Colonic mucosa (tissue), 4 donors: ENCODE measurements around the gene TDO2. TPM values are rescaled to one million over a fixed set of nuclear protein-coding genes. Genes with fewer than 3 reads are reported as not detected.

Source experiments
- DNase-seq: peaks from one replicate; pipeline ENCODE4 v3.0.0-alpha.2; 2020
- H3K27ac ChIP-seq: fragments of 200-600 bp; one replicate; pipeline ENCODE4 v1.8.0; 2021
- H3K27me3 ChIP-seq: fragments of 200-600 bp; one replicate; pipeline ENCODE4 v1.8.0; 2021
- H3K36me3 ChIP-seq: fragments of 200-600 bp; one replicate; pipeline ENCODE4 v1.8.0; 2021
- H3K4me1 ChIP-seq: fragments of 200-600 bp; one replicate; pipeline ENCODE4 v1.8.0; 2021; ENCODE audit warnings: mild to moderate bottlenecking
- H3K4me3 ChIP-seq: fragments of 200-600 bp; one replicate; pipeline ENCODE4 v1.8.0; 2021
- H3K9ac ChIP-seq, 2 donors: one replicate each; pipeline ENCODE4 v1.7.0; 2013; ENCODE audit warnings: control low read depth in 2 of 2, low read depth in 2 of 2, low read length in 2 of 2
- H3K9me3 ChIP-seq: fragments of 200-600 bp; one replicate; pipeline ENCODE4 v1.8.0; 2021
- intact Hi-C: fragments of 100-400 bp; cut with DNase I; formaldehyde crosslinking; loops from one replicate; pipeline ENCODE4 v1.14.1; 2022
- total RNA-seq, 2 donors: library from RNA; stranded (reverse); fragmentation: NEBNext Ultra II Directional in 1 of 2; extraction: Animal tissue kit (Norgen Biotek cat#: 25700) in 1 of 2; gene quantifications; one replicate each; pipeline ENCODE4 v1.2.1, GENCODE V29; 2021
- TF ChIP-seq, protein P1 (sequence below): fragments of 200-600 bp; IDR thresholded peaks from one replicate; pipeline ENCODE4 v1.8.0; 2022; ENCODE audit warnings: antibody characterized with exemption, mild to moderate bottlenecking
- donor health status: healthy.
- donor health status: DM: no; HTN: no; CAD: no.
- donor health status: DM: no; HTN: no; CAD: no.

TDO2 gene
- total RNA-seq, 2 donors from 2014 or later: 0.27 to 1.4 TPM

DNA sequence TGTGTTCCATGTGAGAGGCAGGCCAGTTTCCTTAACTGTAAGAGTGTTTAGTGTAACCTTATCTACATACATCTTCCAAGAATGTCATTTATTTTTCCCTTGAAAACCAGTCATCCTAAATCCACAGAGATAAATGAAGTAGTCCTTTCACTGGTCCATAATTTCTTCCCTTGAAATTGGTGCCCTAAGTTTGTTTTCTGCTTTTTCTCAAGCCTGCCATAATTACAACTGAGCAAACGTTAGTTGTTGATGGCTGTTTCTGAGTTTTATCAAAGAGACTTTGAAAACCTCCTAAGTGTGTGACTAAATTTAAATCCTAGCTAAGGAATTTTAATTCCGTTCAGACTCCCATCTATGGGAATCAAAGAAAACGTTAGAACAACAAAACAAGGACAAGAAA is 3.6 kb upstream of the TDO2 start:
- no peak overlapping the region for H3K9ac ChIP-seq

DNA sequence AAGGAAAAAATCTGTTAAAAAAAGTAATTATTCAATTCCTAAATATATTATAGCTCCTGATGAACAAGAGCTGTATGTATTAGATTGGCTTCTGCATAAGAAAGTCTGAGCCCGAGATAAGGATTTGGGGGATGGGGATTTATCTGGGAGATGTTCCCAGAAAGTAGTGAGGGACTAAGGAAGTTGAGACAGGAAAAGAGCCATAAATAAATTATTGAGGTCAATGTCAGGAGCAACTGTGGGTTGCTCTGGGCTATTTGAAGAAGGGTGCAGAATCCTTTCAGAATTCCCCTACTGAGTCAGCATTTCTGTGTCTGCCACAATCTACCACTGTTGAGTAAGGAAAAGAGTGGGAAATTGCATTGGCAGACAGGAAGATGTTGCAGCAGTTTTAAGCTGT is 3.1 kb upstream of the TDO2 start:
- H3K4me1 ChIP-seq: no peaks in the 10 kb centered on the region
- TF ChIP-seq, protein P1, sequence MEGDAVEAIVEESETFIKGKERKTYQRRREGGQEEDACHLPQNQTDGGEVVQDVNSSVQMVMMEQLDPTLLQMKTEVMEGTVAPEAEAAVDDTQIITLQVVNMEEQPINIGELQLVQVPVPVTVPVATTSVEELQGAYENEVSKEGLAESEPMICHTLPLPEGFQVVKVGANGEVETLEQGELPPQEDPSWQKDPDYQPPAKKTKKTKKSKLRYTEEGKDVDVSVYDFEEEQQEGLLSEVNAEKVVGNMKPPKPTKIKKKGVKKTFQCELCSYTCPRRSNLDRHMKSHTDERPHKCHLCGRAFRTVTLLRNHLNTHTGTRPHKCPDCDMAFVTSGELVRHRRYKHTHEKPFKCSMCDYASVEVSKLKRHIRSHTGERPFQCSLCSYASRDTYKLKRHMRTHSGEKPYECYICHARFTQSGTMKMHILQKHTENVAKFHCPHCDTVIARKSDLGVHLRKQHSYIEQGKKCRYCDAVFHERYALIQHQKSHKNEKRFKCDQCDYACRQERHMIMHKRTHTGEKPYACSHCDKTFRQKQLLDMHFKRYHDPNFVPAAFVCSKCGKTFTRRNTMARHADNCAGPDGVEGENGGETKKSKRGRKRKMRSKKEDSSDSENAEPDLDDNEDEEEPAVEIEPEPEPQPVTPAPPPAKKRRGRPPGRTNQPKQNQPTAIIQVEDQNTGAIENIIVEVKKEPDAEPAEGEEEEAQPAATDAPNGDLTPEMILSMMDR: no peak
- H3K27ac ChIP-seq: no peak overlapping the region
- no peak for DNase-seq
- H3K4me3 ChIP-seq: no peak overlapping the region
- intact Hi-C loops: no loop called here
- no peaks in the 10 kb centered on the region for H3K9me3 ChIP-seq
- no peaks in the 10 kb centered on the region for H3K36me3 ChIP-seq
- H3K9ac ChIP-seq: no peak overlapping the region
- no peaks in the 10 kb centered on the region for H3K27me3 ChIP-seq

More for the DNA sequence above, 3.6 kb upstream of the TDO2 start:
- TF ChIP-seq, protein P1: no peak
- H3K36me3 ChIP-seq: no peaks in the 10 kb centered on the region
- H3K9me3 ChIP-seq: no peaks in the 10 kb centered on the region
- H3K27ac ChIP-seq: no peak overlapping the region
- no peak overlapping the region for H3K4me3 ChIP-seq
- H3K27me3 ChIP-seq: no peaks in the 10 kb centered on the region
- intact Hi-C loops: no loop called here
- H3K4me1 ChIP-seq: no peaks in the 10 kb centered on the region
- no peak for DNase-seq

DNA sequence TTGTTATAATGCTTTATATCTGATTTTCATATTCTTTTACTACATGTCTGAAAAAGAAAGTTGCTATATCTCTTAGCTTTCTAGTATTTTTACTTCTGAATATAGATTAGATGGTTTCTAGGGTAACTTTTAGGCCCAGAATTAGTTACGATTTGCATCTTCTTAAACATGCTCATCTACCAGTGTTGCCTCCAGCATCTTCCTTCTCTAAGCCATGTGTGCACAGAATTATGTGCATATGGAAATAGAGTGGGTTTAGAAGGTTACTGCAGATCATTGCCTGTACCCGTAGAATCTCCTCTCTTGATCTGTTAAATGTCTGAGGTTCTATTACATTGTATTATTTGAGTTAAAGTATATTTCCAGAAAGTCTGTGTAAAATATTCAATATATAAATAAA is 2.5 kb upstream of the TDO2 start:
- H3K4me3 ChIP-seq: no peak overlapping the region
- no peaks in the 10 kb centered on the region for H3K36me3 ChIP-seq
- no peaks in the 10 kb centered on the region for H3K27me3 ChIP-seq
- H3K27ac ChIP-seq: no peak overlapping the region
- TF ChIP-seq, protein P1: no peak
- no peak for DNase-seq
- no peaks in the 10 kb centered on the region for H3K9me3 ChIP-seq
- no peak overlapping the region for H3K9ac ChIP-seq
- intact Hi-C loops: no loop called here
- H3K4me1 ChIP-seq: no peaks in the 10 kb centered on the region

DNA sequence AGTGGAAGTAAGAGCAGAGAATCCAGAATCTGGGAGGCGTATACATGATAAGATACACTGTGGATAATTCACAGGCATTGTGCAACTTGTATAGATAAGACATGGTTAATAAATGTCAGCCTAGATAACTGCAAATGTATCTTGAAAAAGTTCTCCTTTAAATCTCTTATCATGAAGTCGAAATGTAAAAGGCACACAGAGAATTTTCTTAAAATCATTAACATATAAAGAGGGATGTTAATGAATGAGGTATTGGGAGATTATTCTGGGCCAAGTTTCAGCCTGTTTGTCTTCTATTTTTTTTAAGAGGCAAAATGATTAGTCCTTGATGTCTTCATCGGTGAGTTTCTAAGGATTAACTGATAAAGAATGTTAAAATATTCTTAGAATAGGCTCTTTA is 835 bp downstream of the TDO2 start:
- Histone ChIP-seq H3K27ac (no peak overlapping the region), H3K9me3 (no peaks in the 10 kb centered on the region), H3K4me1 (no peaks in the 10 kb centered on the region), H3K36me3 (no peaks in the 10 kb centered on the region), H3K4me3 (no peak overlapping the region), H3K9ac (no peak overlapping the region), H3K27me3 (no peaks in the 10 kb centered on the region)
- no peak for DNase-seq
- TF ChIP-seq, protein P1: no peak
- intact Hi-C loops: no loop called here

DNA sequence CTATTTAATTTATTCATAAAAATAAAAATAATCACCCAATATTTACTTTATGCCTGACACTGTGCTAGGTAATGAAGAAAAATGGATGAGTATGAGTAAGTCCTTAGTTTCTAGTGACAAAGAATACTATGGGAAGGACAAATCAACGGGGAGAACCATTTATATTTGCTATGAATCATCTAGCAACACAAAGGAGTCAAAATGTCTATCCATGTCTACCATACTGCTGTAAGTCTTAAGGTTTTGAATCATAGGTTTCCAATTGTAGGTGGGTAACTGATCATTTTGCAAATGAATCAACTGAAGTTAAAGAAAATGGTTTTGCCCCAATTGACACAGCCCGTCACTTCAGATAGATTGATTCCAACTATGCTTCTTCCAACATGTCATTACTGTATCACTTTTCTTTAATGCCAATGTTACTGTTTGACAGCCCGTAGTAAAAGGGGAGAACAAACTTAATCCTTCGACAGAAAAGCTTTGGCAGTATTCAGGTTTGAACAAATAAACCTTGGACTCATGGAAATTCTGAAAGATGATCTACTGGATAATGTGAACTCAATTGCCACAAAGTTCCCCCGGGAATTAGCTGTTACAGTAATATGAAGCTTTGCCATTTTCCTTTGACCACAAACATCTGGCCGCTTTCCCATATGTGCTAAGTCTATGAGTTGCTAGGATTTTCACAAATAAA is 3.2 kb downstream of the TDO2 start:
- no peaks in the 10 kb centered on the region for H3K4me1 ChIP-seq
- no peaks in the 10 kb centered on the region for H3K36me3 ChIP-seq
- intact Hi-C loops: no loop called here
- no peak overlapping the region for H3K4me3 ChIP-seq
- TF ChIP-seq, protein P1: no peak
- H3K9ac ChIP-seq: no peak overlapping the region
- H3K9me3 ChIP-seq: no peaks in the 10 kb centered on the region
- no peak for DNase-seq
- H3K27me3 ChIP-seq: no peaks in the 10 kb centered on the region
- no peak overlapping the region for H3K27ac ChIP-seq
